ENCODE data around the gene AXIN2. TPM values are rescaled to one million over a fixed set of nuclear protein-coding genes. Genes with fewer than 3 reads are reported as not detected.

AXIN2 gene
- total and polyA plus RNA-seq, 7 donors = 6.0 to 16.1 (median 9.6) TPM

DNA sequence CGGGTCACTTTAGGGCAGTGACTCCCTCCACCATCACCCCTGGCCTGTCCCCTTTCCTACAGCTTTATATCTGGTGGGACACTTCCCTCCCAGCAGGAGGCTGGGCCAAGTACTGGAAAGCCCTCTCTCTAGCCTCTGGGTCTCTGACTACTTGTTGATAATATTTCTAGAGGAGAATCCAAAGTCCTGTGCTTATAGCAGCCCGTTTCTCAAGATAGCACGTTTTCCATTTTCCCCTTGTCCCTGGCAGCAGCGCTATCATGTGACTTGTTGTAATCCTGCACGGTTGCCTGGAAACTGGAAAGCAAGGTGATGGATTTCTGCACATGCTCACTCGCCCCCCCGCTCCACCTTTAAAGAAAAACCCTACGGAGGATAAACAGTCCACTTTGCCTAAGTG, 3.3 kb upstream of the AXIN2 start:
- peaks cover 0 to 29% (median 18%) of the 10 kb centered on the region in 4 donors for H3K4me1 ChIP-seq
- TF ChIP-seq POLR2AphosphoS5 (IDR thresholded peaks at IDR 0.05) = peak in 1 of 4 donors; percentile 55
- TF ChIP-seq, protein P1, sequence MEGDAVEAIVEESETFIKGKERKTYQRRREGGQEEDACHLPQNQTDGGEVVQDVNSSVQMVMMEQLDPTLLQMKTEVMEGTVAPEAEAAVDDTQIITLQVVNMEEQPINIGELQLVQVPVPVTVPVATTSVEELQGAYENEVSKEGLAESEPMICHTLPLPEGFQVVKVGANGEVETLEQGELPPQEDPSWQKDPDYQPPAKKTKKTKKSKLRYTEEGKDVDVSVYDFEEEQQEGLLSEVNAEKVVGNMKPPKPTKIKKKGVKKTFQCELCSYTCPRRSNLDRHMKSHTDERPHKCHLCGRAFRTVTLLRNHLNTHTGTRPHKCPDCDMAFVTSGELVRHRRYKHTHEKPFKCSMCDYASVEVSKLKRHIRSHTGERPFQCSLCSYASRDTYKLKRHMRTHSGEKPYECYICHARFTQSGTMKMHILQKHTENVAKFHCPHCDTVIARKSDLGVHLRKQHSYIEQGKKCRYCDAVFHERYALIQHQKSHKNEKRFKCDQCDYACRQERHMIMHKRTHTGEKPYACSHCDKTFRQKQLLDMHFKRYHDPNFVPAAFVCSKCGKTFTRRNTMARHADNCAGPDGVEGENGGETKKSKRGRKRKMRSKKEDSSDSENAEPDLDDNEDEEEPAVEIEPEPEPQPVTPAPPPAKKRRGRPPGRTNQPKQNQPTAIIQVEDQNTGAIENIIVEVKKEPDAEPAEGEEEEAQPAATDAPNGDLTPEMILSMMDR (IDR thresholded peaks at IDR 0.05) = no peak
- 18 to 54% methylated on average over 8 of the region's 8 CpGs for WGBS, 2 donors
- peak; percentile 84 for DNase-seq
- intact Hi-C loops (cut with DNase I) = loop anchor here (5.0 kb wide), 1 partner anchor 63 kb away; no protein-coding TSS in a partner anchor
- no peaks in the 10 kb centered on the region for H3K36me3 ChIP-seq
- H3K9me3 ChIP-seq = no peaks in the 10 kb centered on the region
- H3K27ac ChIP-seq = peak overlapping the region; percentile 3 to 74 (median 68)
- H3K27me3 ChIP-seq = no peaks in the 10 kb centered on the region
- no peak overlapping the region for H3K4me3 ChIP-seq

DNA sequence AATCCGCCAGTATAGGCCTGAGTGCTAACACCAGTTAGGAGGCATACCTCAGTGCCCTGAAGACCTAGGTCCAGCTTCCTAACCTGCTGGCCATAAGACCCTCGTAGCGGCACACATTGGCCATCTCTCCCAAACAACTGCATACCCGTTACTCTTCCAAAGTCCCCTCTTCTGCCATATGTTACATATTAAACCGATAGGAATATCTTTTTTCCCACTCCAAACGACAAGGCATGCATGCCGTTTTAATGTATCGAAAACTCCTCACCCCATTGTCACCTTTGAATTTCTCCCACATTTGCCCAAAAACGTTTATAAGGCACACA, 721 bp upstream of the AXIN2 start:
- intact Hi-C loops (cut with DNase I) = loop anchor here (5.0 kb wide), 1 partner anchor 65 kb away; no protein-coding TSS in a partner anchor
- peaks cover 0 to 36% (median 24%) of the 10 kb centered on the region in 4 donors for H3K4me1 ChIP-seq
- peak overlapping the region; percentile 85 to 98 (median 96) for H3K4me3 ChIP-seq
- 33 to 52% methylated on average over 9 of the region's 9 CpGs for WGBS, 2 donors
- H3K27ac ChIP-seq = peak overlapping the region in 3 of 4 donors; percentile 94 to 98 (median 97)
- peaks cover 0 to 6% (median 3%) of the 10 kb centered on the region in 4 donors for H3K36me3 ChIP-seq
- no peak for DNase-seq
- no peaks in the 10 kb centered on the region for H3K27me3 ChIP-seq
- TF ChIP-seq POLR2A (IDR thresholded peaks at IDR 0.05) = no peak
- TF ChIP-seq EP300 (IDR thresholded peaks at IDR 0.05) = no peak
- TF ChIP-seq POLR2AphosphoS5 (IDR thresholded peaks at IDR 0.05) = no peak
- TF ChIP-seq, protein P1 (IDR thresholded peaks at IDR 0.05) = no peak
- H3K9me3 ChIP-seq = no peaks in the 10 kb centered on the region

DNA sequence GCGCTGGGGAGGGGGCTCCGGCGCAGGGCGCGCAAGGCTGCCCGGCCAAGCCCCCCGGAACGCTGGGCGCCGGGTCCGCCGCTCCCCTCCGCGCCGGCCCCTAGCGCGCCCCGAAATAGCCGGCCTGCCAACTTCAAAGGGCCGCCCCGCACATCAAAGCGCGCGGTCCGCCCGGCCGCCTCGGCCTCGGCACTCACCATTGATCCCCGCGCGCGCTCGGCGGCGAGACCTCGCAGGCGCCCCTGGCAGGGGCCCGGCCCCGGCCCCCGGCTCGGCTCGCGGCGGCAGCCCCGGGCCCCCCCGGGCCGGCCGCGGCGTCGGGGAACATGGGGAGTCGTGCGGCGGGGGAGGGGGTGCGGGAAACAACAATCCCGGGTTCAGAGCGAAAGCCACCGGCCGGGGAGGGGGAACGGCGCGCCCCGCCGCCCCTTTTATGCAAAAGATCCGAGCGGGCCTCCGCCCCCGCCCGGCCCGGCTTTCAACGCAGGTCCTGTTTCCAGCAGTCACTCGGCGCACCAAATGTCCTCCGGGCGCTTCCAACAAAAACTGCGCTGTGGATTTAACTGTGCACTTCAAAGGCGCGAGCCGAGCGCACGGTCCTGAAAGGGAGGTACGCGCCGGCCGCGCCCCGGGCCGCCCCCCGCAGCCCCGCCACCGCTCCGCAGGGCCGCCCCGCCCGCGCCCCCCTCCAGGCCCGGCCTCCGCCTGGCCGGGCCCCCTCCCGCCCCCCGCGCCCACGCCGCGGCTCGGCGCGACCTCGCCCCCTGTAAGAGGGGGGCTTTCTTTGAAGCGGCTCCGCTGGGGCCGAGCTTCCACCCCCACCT, 608 bp downstream of the AXIN2 start:
- peak overlapping the region in 3 of 4 donors; percentile 94 to 98 (median 97) for H3K27ac ChIP-seq

DNA sequence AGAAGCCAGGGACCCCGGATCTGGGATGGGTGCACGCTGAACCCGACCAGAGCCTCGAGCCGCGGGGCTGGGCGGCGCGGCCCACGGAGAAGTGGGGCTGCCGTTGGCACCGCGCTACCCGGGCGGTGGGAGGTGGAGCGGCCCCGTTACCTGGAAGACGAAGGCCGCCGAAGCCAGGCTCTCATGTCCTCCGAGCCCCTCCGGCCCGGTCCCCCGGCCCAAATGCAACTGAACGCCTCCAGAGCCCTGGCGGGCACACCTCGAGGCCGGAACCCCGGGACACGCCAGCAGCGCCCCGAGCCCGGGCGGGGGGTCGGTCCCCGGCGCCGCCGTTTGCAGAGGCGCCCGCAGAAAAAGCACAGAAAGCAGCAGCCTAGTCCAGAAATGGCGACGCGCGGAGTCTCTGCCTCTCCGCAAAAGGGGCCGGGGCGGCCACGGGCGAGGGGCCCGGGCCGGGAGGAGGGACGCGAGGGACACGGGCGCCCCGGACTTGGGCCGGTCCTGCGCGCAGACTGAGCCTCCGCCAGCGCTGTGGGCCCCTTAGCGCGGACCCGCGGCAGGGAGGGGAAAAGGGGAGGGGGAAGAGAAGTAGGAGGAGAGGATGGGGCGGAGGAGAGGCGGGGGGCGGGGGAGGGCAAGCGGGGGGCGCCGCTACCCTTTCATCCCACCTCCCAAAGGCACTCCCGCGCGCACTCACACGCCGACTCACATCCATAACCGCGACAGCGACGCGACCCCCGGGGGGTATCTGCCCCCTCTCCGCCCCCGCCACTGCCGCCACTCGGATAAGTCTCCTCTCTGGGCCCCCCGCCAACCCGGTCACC, 1.4 kb downstream of the AXIN2 start:
- intact Hi-C loops (cut with DNase I) = loop anchor here (5.0 to 10.0 kb wide), 4 partner anchors 43 to 607 kb away; no protein-coding TSS in a partner anchor
- H3K27ac ChIP-seq = peak overlapping the region in 3 of 4 donors; percentile 94 to 98 (median 97)
- no peaks in the 10 kb centered on the region for H3K9me3 ChIP-seq
- DNase-seq = no peak
- H3K36me3 ChIP-seq = peaks cover 0 to 6% (median 3%) of the 10 kb centered on the region in 4 donors
- TF ChIP-seq EP300 (IDR thresholded peaks at IDR 0.05) (no peak), POLR2AphosphoS5 (IDR thresholded peaks at IDR 0.05) (peak in 3 of 4 donors; percentile 52 to 65 (median 60))
- H3K4me1 ChIP-seq = peaks cover 0 to 42% (median 20%) of the 10 kb centered on the region in 4 donors
- H3K4me3 ChIP-seq = peak overlapping the region; percentile 85 to 98 (median 96)
- no peaks in the 10 kb centered on the region for H3K27me3 ChIP-seq
- 1% methylated on average over 86 to 87 of the region's 89 CpGs for WGBS, 2 donors

More for the DNA sequence above, 608 bp downstream of the AXIN2 start:
- Histone ChIP-seq H3K9me3 (no peaks in the 10 kb centered on the region), H3K27me3 (no peaks in the 10 kb centered on the region), H3K36me3 (peaks cover 0 to 6% (median 3%) of the 10 kb centered on the region in 4 donors), H3K4me1 (peaks cover 0 to 44% (median 24%) of the 10 kb centered on the region in 4 donors), H3K4me3 (peak overlapping the region; percentile 85 to 98 (median 96))
- TF ChIP-seq EP300 (IDR thresholded peaks at IDR 0.05) (no peak), POLR2A (IDR thresholded peaks at IDR 0.05) (peak in 1 of 2 donors; percentile 54), POLR2AphosphoS5 (IDR thresholded peaks at IDR 0.05) (peak; percentile 75 to 86 (median 78))
- intact Hi-C loops (cut with DNase I) = loop anchor here (5.0 kb wide), 1 partner anchor 66 kb away; no protein-coding TSS in a partner anchor
- peak; percentile 94 for DNase-seq
- 1% methylated on average over 113 of the region's 113 CpGs for WGBS, 2 donors

DNA sequence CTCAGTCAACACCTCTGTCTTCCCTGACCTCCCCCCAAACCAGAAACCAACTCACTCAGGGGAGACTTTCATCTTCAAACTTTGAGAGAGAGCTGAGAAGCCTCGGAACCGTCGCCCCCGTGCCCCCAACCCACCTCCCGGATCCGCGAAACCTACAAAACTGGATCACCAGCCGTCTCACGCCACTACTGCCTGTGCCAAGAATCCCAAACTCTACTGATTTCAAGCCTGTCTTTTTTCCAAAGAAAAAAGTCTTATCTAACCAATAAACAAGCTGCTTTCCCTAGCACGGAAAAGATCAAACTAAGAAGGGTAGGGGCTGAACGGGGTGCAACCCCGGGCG, 2.0 kb downstream of the AXIN2 start:
- peaks cover 0 to 36% (median 14%) of the 10 kb centered on the region in 4 donors for H3K4me1 ChIP-seq
- peaks cover 0 to 6% (median 3%) of the 10 kb centered on the region in 4 donors for H3K36me3 ChIP-seq
- H3K27ac ChIP-seq = peak overlapping the region in 3 of 4 donors; percentile 94 to 98 (median 97)
- no peak for DNase-seq
- 1 to 3% methylated on average over 13 of the region's 13 CpGs for WGBS, 2 donors
- H3K27me3 ChIP-seq = no peaks in the 10 kb centered on the region
- no peaks in the 10 kb centered on the region for H3K9me3 ChIP-seq
- H3K4me3 ChIP-seq = peak overlapping the region; percentile 85 to 98 (median 96)
- TF ChIP-seq, protein P1 (IDR thresholded peaks at IDR 0.05) = no peak
- TF ChIP-seq POLR2AphosphoS5 (IDR thresholded peaks at IDR 0.05) (no peak), POLR2A (IDR thresholded peaks at IDR 0.05) (no peak), EP300 (IDR thresholded peaks at IDR 0.05) (no peak)
- intact Hi-C loops (cut with DNase I) = loop anchor here (5.0 to 10.0 kb wide), 3 partner anchors 42 to 608 kb away; no protein-coding TSS in a partner anchor

Data from sigmoid colon (tissue), 7 donors.